ENCODE results near the gene SNORC. TPM values are rescaled to one million over a fixed set of nuclear protein-coding genes. Genes with fewer than 3 reads are reported as not detected.
A peak's percentile ranks its signal among the peaks of the same experiment; 100 is the strongest.

The SNORC gene
- total RNA-seq, 1 donor from 2014 or later, result not detected

GRCh38 chr2:232924433-232924832 lies 54.4 kb downstream of the SNORC start:
- no peak for DNase-seq (ENCODE audit: low spot score)
- Histone ChIP-seq H3F3A (ENCODE audit: low read depth) (peaks cover 35% of the 10 kb centered on the region), H3K9ac (no peak overlapping the region), H3K79me2 (ENCODE audit: low read depth) (no peaks in the 10 kb centered on the region), H3K27me3 (peaks cover 78% of the 10 kb centered on the region), H2AFZ (replicated peaks) (no peak overlapping the region), H3K9me3 (ENCODE audit: low read depth) (peaks cover 3% of the 10 kb centered on the region), H3K4me3 (no peak overlapping the region), H3K4me1 (peaks cover 27% of the 10 kb centered on the region), H3K36me3 (no peaks in the 10 kb centered on the region), H4K20me1 (ENCODE audit: low read depth) (peaks cover 18% of the 10 kb centered on the region), H3K4me2 (no peak overlapping the region), H3K27ac (no peak overlapping the region)
- H3K9me3 Mint-ChIP-seq, result peaks cover 8% of the 10 kb centered on the region
- TF ChIP-seq EZH2phosphoT487 (IDR thresholded peaks at IDR 0.05), result no peak
- TF ChIP-seq EZH2 (IDR thresholded peaks at IDR 0.05), result no peak
- TF ChIP-seq CTCF (IDR thresholded peaks at IDR 0.05), result no peak
- peaks cover 19% of the 10 kb centered on the region for H3K4me1 Mint-ChIP-seq
- no peak overlapping the region for H3K27ac Mint-ChIP-seq
- peaks cover 41% of the 10 kb centered on the region for H3K27me3 Mint-ChIP-seq (ENCODE audit: insufficient read depth, low read depth)
- no peak overlapping the region for H3K4me3 Mint-ChIP-seq
- peaks cover 6% of the 10 kb centered on the region for H3K36me3 Mint-ChIP-seq

- no peaks in the 10 kb centered on the region for H3K79me2 ChIP-seq (ENCODE audit: low read depth)
- H2AFZ ChIP-seq (replicated peaks), result no peak overlapping the region
- no peak overlapping the region for H3K27ac ChIP-seq
Observed at GRCh38 chr2:232925153-232925820, 55.2 kb downstream of the SNORC start.

GRCh38 chr2:232925821-232926156 lies 55.7 kb downstream of the SNORC start:
- H3K36me3 Mint-ChIP-seq, result no peaks in the 10 kb centered on the region
- no peak overlapping the region for H3K27ac Mint-ChIP-seq
- peaks cover 18% of the 10 kb centered on the region for H4K20me1 ChIP-seq (ENCODE audit: low read depth)
- H3K9ac ChIP-seq, result no peak overlapping the region
- peak overlapping the region; percentile 92 for H3K4me2 ChIP-seq
- peaks cover 3% of the 10 kb centered on the region for H3K9me3 ChIP-seq (ENCODE audit: low read depth)
- peak; percentile 67 for DNase-seq (ENCODE audit: low spot score)
- no peak overlapping the region for H2AFZ ChIP-seq (replicated peaks)
- H3K4me1 Mint-ChIP-seq, result peaks cover 19% of the 10 kb centered on the region
- TF ChIP-seq CTCF (IDR thresholded peaks at IDR 0.05), result no peak
- TF ChIP-seq EZH2phosphoT487 (IDR thresholded peaks at IDR 0.05), result no peak
- no peak for TF ChIP-seq EZH2 (IDR thresholded peaks at IDR 0.05)
- no peaks in the 10 kb centered on the region for H3K79me2 ChIP-seq (ENCODE audit: low read depth)
- peaks cover 27% of the 10 kb centered on the region for H3K4me1 ChIP-seq
- H3K27ac ChIP-seq, result no peak overlapping the region
- no peaks in the 10 kb centered on the region for H3K9me3 Mint-ChIP-seq
- H3K27me3 ChIP-seq, result peaks cover 86% of the 10 kb centered on the region
- peaks cover 43% of the 10 kb centered on the region for H3K27me3 Mint-ChIP-seq (ENCODE audit: insufficient read depth, low read depth)
- peak overlapping the region; percentile 86 for H3K4me3 Mint-ChIP-seq
- no peaks in the 10 kb centered on the region for H3K36me3 ChIP-seq
- H3K4me3 ChIP-seq, result peak overlapping the region; percentile 62
- H3F3A ChIP-seq (ENCODE audit: low read depth), result peaks cover 37% of the 10 kb centered on the region

More at GRCh38 chr2:232925153-232925820, 55.2 kb downstream of the SNORC start:
- Mint-ChIP-seq H3K36me3 (peaks cover 2% of the 10 kb centered on the region), H3K9me3 (peaks cover 4% of the 10 kb centered on the region), H3K27ac (no peak overlapping the region), H3K27me3 (ENCODE audit: insufficient read depth, low read depth) (peaks cover 45% of the 10 kb centered on the region), H3K4me1 (peaks cover 19% of the 10 kb centered on the region), H3K4me3 (peak overlapping the region; percentile 86)
- peak; percentile 36 for DNase-seq (ENCODE audit: low spot score)
- no peaks in the 10 kb centered on the region for H3K36me3 ChIP-seq
- peaks cover 83% of the 10 kb centered on the region for H3K27me3 ChIP-seq
- H3K4me2 ChIP-seq, result peak overlapping the region; percentile 92
- H3F3A ChIP-seq (ENCODE audit: low read depth), result peaks cover 37% of the 10 kb centered on the region
- TF ChIP-seq EZH2 (IDR thresholded peaks at IDR 0.05), result no peak
- H3K9me3 ChIP-seq (ENCODE audit: low read depth), result peaks cover 3% of the 10 kb centered on the region
- peaks cover 18% of the 10 kb centered on the region for H4K20me1 ChIP-seq (ENCODE audit: low read depth)
- no peak overlapping the region for H3K9ac ChIP-seq
- H3K4me3 ChIP-seq, result no peak overlapping the region
- peaks cover 27% of the 10 kb centered on the region for H3K4me1 ChIP-seq

GRCh38 chr2:232926431-232926939 lies 56.4 kb downstream of the SNORC start:
- peak; percentile 53 for DNase-seq (ENCODE audit: low spot score)

More at GRCh38 chr2:232926431-232926939, 56.4 kb downstream of the SNORC start:
- peaks cover 27% of the 10 kb centered on the region for H3K4me1 ChIP-seq
- no peaks in the 10 kb centered on the region for H3K36me3 ChIP-seq
- no peaks in the 10 kb centered on the region for H3K79me2 ChIP-seq (ENCODE audit: low read depth)
- peak overlapping the region; percentile 92 for H3K4me2 ChIP-seq
- peak overlapping the region; percentile 51 for H2AFZ ChIP-seq (replicated peaks)
- peaks cover 18% of the 10 kb centered on the region for H4K20me1 ChIP-seq (ENCODE audit: low read depth)
- no peak overlapping the region for H3K27ac ChIP-seq
- peaks cover 37% of the 10 kb centered on the region for H3F3A ChIP-seq (ENCODE audit: low read depth)
- peak overlapping the region; percentile 86 for H3K4me3 Mint-ChIP-seq
- H3K4me3 ChIP-seq, result peak overlapping the region; percentile 62
- peaks cover 43% of the 10 kb centered on the region for H3K27me3 Mint-ChIP-seq (ENCODE audit: insufficient read depth, low read depth)
- peaks cover 19% of the 10 kb centered on the region for H3K4me1 Mint-ChIP-seq
- peaks cover 91% of the 10 kb centered on the region for H3K27me3 ChIP-seq
- TF ChIP-seq EZH2phosphoT487 (IDR thresholded peaks at IDR 0.05) (no peak), CTCF (IDR thresholded peaks at IDR 0.05) (no peak), EZH2 (IDR thresholded peaks at IDR 0.05) (no peak)
- no peak overlapping the region for H3K9ac ChIP-seq
- no peaks in the 10 kb centered on the region for H3K36me3 Mint-ChIP-seq
- H3K9me3 ChIP-seq (ENCODE audit: low read depth), result peaks cover 3% of the 10 kb centered on the region
- no peaks in the 10 kb centered on the region for H3K9me3 Mint-ChIP-seq
- no peak overlapping the region for H3K27ac Mint-ChIP-seq
